Umbilical cord (tissue), 2 donors: ENCODE data around the gene CARNS1. TPM values are rescaled to one million over a fixed set of nuclear protein-coding genes. Genes with fewer than 3 reads are reported as not detected.

ENCODE experiments used
- DNase-seq: peaks from one replicate; pipeline ENCODE4 v3.0.0-alpha.2; 2015; ENCODE audit warnings: low spot score
- total RNA-seq: library from RNA; depleted of rRNA; stranded (reverse); fragments of >200 nt; gene quantifications from one replicate; pipeline ENCODE4 v1.2.3, GENCODE V29; 2014; ENCODE audit warnings: low replicate concordance; ENCODE audit not compliant: insufficient read depth

CARNS1 gene
- total RNA-seq, result 1.2 TPM

DNA sequence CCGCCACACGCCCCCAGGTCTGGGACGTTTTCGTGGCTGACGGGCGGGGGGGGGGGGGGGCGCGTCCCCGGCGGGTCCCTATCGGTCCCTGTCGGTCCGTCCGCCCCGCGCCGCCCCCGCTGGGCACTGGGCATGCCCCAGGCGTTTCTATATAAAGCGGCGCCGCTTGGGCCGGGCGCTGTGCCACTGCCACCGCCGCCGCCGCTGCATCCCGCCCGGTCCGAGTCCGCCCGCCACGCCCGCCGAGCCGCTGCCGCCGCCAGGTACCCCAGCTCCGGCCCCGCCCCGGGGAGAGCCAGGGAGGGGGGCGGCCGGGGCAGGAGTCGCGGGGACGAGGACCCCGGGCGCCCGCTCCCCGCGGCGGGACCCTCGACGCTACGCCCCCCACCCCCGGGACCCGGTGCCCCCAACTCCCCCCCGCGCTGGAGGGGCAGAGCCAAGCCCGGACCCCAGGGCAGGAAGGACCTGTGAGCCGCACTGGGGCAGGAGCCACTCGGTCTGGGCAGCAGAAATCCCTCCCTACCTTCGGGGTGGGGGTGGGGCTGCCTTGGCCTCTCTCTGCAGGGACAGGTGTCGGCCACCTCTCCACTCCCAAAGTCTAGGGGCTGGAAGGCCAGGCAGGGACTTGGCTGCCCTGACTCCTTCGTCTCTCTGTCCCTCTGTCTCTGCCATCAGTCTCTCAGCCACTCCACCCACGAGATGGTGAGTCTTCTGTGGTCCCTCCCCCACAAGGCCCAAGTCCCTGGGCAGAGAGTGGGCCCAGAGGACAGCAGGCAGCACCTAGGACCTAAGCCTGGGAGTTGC, at the start of gene CARNS1:
Gene CARNS1 (plus strand): TSS at position 178 of the 804 bp plus-strand sequence. CDS start 522 bp downstream, at position 700.
- no peak for DNase-seq

DNA sequence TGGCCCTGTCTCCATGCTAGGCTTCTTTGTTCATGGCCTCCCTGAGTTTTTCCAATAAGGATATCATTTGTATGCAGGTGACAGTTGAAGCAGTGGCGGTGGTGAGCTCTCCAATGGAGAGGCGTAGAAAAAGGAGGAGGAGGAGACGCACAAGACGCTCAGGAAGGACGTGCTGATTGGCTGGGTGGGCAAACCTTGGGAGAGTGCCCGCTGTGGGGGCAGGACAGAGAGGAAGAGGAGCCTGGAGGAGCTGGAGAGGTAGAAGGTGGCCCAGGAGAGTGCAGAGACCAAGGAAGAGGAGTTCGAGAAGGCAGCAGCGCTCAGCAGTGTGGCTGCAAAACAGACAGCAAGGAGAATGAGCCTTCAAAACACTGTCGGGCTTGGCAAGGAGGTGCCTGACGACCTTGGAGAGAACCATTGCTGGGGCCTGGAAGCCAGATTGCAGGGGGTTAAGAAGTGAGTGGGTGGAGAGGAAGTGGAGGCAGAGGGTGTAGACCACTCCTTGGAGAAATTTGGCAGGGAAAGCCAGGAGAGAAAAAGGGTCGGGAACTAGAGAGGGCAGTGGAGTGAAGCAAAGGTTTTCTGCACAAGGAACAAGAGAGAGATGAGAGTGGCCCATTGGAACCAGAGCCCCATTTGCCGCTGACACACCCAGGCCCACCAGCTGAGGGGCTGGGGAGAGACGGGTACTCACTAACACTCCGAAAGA, 49.6 kb upstream of the CARNS1 start:
- DNase-seq, result peak; percentile 63

DNA sequence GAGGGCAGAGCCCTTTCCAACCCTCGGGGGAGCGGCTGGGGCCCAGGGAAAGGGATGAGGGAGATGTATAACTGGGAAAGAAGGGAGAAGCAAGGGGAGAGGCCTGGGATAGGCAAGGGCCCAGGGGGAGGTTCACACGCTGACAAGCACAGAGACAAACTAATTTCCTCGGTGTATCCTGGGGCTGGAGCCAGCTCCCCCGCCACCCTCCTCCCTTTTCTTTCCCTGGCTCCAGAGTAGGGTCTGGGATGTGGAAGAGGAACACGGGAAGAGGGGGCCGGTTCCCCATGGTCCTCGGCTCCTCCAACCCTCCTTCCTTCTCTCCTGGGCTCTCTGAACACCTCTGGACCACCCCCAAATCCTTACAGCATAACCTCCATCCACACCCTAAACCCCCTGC, 48.9 kb upstream of the CARNS1 start:
- DNase-seq, result peak; percentile 93

DNA sequence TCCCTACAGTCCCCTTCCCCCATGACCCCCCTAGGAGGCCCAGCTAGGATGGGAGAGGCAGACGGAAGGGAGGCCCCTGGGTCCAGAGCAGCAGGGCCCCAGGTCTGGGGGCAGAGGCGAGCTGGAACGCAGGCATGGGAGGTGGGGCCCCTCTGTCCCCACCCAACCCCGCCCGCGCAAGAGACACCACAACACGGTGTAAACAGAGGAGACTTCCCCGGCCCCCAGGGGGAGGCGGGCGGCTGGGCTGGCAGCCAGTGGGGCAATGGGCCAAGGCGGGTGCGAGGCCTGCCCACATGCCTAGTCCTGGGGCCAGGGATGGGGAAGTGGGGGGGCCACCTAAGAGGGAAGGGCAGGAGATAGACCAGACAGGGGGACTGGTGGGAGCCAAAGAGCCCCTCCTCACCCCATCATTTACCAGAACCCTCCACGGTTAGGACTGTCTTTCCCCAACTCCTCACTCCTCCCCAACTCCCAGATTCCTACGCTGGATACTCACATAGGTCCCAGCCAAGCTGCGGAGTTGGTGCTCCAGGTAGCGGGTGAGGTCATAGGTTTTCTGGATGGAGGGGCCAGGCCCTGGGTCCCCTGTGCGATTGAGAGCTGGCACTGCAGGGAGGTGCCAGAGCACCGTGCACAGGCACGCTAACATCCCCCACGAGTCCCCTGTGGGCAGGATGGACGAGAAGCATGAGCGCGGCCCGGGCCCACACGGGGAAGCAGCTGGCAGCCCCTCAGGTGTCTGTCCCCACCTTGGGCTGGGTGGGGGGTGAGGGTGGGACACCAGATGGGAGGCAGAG, 48.3 kb upstream of the CARNS1 start:
- DNase-seq, result peak; percentile 92

DNA sequence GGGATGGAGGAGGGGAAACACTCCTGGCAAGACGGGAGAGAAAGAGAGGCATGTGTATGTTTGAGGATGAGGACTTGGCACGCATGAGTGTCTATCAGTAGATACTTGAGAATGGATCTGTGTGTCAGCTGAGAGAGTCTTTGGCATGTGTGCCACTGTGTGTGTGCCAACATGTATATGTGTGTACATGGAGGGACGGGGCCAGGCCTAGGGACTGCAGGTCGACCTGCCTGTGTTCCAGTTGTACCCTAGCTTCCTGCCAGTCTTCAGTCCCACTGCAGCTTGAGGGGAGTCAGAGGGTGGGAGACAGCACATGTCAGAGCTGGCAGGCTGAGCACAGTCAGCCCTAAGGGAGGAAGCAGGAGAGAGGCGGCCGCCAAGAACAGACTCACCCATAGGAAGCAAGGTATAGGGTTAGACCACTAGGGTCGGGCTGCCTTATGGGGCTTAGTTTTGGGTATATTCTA, 47.7 kb upstream of the CARNS1 start:
- no peak for DNase-seq

DNA sequence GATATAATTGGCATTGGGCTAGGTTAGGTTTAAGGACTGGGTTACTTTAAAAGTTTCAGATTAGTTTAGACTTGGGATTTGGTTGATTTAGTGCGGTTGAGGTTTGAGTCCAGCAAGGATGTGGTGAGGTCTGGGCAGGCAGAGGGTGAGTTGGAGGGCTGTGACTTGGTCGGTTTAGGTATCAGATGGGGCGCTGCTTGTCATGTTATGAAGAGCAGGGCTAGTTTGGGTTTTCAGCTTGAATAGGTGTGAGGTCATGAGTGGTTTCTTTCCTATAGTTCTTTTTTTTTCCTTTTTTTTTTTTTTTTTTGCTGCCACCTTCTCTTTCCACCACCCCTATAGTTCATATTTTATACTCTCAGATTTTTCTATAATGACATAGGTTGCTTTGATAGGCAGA, 46.9 kb upstream of the CARNS1 start:
- DNase-seq, result no peak

DNA sequence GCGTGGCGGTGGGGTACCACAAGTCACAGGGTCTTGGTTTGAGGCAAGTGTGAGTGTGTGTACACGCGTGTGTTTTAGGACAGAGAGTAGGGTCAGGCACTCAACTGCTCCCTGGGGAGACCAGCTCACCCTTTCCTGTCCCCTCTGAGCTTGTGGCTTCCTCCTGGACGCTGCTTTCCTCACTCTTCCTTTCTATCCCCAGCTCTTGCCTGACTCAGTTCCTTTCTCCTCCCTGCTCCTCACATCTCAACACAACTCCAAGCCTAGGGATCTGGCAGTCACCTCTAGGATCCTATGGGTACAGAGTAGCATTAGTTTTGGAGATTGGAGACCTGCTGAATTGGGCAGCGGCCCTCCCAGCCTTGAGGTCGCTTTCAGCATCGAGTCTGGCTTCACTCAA, 46.2 kb upstream of the CARNS1 start:
- DNase-seq, result no peak

DNA sequence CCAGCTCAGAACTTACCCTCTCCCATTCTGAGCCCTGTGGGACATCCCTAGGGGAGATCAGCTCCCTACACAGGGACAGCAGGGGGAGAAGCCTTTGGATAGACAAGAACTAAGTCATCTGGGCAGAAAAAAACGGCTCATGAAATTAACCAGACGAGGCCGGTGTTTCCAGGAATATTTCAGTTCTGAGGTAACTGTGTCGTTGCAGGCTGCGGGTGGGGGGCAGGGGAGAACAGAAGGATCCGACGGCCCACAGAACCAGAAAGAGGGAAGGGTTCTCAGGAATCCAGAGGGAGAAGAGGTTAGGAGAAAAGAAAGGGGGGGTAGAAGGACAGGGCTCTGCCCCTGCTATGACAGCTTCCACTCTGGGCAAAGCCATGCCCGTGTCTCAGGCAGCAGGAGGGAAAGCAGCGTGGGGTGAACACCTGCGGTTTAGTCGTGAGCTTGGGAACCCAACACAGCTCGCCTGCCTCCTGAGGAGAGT, 45.6 kb upstream of the CARNS1 start:
- peak; percentile 89 for DNase-seq

DNA sequence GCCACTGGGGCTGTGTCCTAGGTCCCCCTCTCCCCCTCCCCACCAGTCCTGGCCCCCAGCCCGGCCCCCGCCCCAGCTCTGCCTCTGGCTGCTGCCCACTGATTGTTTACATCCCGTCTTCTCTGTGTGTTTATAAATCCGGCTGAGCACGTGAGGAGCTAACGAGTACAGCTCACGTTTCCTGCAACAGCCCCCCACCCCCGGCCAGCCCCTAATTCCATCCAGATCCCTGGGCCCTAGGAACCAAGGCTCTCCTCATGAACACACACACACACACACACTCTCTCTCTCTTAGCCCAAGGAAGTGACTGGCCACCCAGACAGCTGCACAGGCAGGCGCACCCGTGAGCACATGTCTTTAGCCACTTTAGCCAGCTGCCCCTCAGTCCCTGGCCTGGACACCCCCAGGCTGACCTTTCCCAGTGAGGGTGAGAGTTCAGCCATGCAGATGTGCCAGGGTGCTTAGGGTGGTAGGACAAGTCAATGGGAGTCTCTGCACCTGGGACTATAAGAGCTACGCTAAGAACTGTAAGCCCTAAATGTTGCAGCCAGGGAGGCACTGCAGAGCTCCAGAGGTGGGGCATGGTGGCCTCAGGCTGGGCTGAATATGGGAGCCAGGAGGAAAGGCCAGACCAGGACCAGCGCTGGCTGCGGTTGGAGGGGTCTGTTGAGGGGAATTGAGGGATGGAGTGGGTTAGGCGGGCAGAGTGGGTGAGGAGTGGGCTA, 45.0 kb upstream of the CARNS1 start:
- no peak for DNase-seq

DNA sequence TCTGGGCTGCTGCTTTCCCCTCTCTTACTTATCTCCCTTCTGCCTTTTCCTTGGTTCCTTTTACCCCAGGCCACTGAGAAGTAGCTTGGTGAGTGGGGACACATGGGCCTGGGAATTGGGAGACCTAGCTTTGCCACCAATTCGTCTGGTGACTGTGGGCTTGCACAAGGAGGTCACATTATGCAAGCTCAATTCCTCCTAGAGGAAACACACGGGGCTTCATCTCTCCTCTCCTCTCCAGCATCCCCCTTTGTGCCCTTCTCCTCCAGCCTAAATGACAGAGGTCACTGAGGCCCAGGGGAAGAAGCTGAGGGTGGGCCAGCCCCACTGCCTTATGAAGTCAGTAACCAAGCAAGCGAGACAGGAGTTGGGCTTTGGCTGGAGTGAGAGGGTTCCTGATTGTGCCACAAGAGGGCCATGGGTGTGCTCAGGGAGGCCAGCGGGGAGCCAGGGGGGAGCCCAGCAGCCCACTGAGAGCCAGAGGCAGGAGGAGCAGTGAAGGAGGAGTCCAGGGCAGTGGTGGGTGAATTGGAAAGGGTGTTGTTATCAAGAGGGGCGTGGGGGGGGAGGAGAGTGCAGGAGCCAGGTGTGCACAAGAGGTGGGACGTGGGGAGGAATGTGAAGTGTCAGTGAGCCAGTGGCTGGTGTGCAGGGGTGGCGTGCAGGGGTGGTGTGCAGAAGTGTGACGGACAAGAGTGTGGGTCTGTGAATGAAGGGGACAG, 44.1 kb upstream of the CARNS1 start:
- peak; percentile 60 for DNase-seq

DNA sequence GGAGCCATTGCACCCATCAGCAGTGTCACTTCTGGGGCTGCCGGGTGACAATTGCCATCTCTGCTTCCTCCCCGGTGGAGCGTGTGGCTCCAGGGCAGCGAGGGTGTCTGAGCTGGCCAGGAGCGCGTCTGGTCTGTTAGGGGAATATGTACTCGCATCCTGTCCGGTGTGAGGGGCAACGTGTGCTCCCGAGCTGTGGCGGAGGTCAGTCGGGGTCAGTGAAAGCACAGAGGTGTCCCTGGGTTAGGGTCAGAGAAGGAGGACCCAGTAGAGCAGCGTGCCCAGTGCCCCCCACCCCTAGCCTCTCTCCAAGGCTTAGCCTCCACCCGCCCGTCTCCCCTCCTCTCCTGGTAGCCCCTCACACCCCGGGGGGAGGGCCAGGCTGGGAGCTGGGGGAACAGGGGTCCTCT, 43.6 kb upstream of the CARNS1 start:
- DNase-seq, result no peak

DNA sequence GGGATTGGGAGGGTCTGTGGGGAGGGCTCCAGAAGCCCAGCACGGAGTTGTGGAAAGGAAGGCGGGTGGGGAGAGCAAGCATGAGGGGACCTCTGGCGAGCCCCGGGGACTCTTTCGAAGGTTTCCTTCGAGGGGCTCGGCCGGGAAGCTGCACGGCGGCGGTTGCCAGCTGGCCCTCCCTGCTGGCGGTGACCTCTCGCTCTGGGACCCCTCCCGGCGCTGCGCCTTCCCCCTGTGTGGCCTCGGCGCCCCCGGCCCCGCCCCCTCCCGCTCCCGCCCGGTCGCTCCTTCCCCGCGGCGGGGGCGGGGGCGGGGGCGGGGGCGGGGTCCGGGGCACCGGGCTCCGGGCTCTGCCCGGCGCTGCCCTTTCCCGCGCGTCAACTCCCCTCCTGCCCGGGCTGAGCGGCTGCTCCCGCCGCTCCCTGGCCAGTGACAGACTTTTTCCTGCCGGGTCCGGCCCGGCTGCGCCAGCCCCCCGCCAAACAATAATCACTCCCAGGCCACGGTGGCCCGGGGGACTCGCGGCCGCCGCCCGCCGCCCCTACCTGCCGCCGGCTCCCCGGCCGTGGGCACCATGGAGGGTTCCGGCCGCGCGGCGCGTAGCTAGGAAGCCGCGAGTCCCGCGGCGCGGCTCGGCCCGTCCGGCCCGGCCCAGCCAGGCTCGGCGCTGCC, 43.0 kb upstream of the CARNS1 start:
- DNase-seq, result peak; percentile 43

GRCh38 chr11:67372993-67373647, 42.4 kb upstream of the CARNS1 start, which contains the start of gene CLCF1:
Gene CLCF1 (minus strand): TSS chr11:67373598. CDS start chr11:67373539, 59 bp downstream.
- peak; percentile 83 for DNase-seq

- peak; percentile 65 for DNase-seq
Observed at GRCh38 chr11:67373648-67374570, 41.6 kb upstream of the CARNS1 start.

DNA sequence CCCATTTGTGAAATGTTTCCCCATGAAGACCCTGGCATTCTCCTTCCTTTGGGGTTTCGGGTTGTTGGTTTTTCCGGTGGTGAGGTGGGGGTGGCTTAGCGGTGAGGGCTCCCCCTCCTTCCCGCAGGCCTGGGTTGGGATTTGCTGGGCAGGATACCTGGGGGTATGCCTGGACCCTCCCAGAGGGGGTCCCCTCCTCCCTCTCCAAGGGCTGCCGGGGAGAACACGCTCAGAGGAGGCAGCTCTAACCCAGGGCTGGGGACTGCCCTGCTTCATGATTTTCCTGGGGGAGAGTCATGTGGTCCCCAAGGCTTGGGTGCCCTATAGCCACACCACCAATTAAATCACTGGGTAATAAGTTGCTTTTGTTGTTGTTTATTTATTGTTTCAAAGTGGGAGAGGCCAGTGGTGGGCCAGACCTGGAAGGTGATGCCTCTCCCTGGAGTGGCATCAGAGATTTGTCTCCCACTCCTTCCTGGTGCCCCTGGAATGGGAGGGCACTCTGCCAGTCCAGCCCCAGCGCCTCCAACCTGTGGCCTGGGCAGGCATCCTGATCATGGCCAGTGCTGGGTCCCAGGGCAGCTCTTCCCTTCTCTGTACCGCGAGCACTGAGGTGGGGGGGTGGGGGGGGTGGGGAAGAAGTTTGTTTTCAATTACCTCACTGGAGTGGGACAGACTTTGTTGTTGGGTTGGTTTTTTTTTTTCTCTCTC, 40.8 kb upstream of the CARNS1 start:
- DNase-seq, result no peak

DNA sequence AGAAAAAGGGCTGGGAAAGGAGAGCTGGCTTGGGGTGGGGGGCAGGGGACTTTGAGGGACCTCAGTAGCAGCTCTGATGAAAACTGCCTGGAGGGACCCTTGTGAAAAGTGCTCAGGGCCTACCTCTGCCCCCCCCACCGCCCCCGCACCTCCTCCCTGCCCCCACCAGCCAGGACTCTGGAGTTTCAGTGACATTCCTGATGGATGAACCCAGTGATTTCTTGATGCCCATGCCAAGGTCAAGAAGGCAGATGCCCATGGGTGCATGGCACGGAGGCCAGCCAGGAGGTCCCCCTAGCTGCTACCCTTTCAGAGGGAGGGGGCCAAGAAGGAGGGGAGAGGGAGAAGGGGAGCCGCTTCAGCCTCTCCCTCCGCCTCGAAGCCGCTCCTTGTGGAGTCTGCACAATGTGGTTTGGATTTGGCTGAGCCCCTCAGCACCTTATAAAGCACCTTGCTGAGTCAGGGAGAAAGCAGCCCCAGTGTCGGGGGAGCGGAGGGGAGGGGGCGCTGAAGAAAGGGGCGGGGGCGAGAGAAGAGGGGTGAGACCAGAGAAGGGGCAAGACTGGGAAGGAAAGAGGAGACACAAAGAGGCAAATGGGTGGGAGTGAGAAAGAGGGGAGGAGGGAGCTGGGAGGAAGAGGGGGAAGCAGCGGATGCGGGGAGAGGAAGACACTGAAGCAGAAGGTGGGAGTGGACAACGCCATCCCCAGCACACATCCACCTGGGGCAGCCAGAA, 40.0 kb upstream of the CARNS1 start:
- no peak for DNase-seq
